Neural progenitor cell (in vitro differentiated cells): ENCODE data around the gene NLGN3. TPM values are rescaled to one million over a fixed set of nuclear protein-coding genes. Genes with fewer than 3 reads are reported as not detected.
A peak's percentile ranks its signal among the peaks of the same experiment; 100 is the strongest.

Source experiments
- DNase-seq: peaks from one replicate; pipeline ENCODE4 v3.0.0-alpha.2; 2016; ENCODE audit warnings: low spot score
- H2AFZ ChIP-seq: fragments of 200-600 bp; sonication (generic); replicated peaks from 2 replicates; pipeline ENCODE4 v1.6.1; 2016; ENCODE audit warnings: antibody characterized with exemption
- H3F3A ChIP-seq: fragments of 200-600 bp; sonication (generic); 2 replicates; pipeline ENCODE4 v1.6.1; 2016; ENCODE audit warnings: antibody characterized with exemption, low read depth
- H3K27ac ChIP-seq: fragments of 200-600 bp; sonication (generic); 2 replicates; pipeline ENCODE4 v1.5.1; 2016; ENCODE audit warnings: mild to moderate bottlenecking
- H3K27me3 ChIP-seq: fragments of 200-600 bp; sonication (generic); 2 replicates; pipeline ENCODE4 v1.6.1; 2016; ENCODE audit warnings: mild to moderate bottlenecking, moderate library complexity
- H3K36me3 ChIP-seq: fragments of 200-600 bp; sonication (generic); 2 replicates; pipeline ENCODE4 v1.5.1; 2016
- H3K4me1 ChIP-seq: fragments of 200-600 bp; sonication (generic); 2 replicates; pipeline ENCODE4 v1.6.1; 2016; ENCODE audit warnings: mixed run types
- H3K4me2 ChIP-seq: fragments of 200-600 bp; sonication (generic); 2 replicates; pipeline ENCODE4 v1.6.1; 2016
- H3K4me3 ChIP-seq: fragments of 200-600 bp; sonication (generic); 2 replicates; pipeline ENCODE4 v1.5.1; 2016
- H3K79me2 ChIP-seq: fragments of 200-600 bp; sonication (generic); 2 replicates; pipeline ENCODE4 v1.6.1; 2016; ENCODE audit warnings: low read depth
- H3K9ac ChIP-seq: fragments of 200-600 bp; sonication (generic); 2 replicates; pipeline ENCODE4 v1.6.1; 2016
- H3K9me3 ChIP-seq: fragments of 200-600 bp; sonication (generic); 2 replicates; pipeline ENCODE4 v1.5.1; 2016; ENCODE audit warnings: low read depth
- H4K20me1 ChIP-seq: fragments of 200-600 bp; sonication (generic); 2 replicates; pipeline ENCODE4 v1.6.1; 2016; ENCODE audit warnings: low read depth
- H3K27ac Mint-ChIP-seq: 3 replicates; pipeline ENCODE4 v1.8.0; 2021; ENCODE audit warnings: mixed read lengths
- H3K27me3 Mint-ChIP-seq: 2 replicates; pipeline ENCODE4 v1.8.0; 2022; ENCODE audit warnings: low read depth, mild to moderate bottlenecking, inconsistent platforms, moderate library complexity, mixed read lengths; ENCODE audit not compliant: insufficient read depth
- H3K36me3 Mint-ChIP-seq: 3 replicates; pipeline ENCODE4 v1.8.0; 2021; ENCODE audit warnings: mixed read lengths
- H3K4me1 Mint-ChIP-seq: 3 replicates; pipeline ENCODE4 v1.8.0; 2021; ENCODE audit warnings: mixed read lengths
- H3K4me3 Mint-ChIP-seq: 3 replicates; pipeline ENCODE4 v1.8.0; 2021; ENCODE audit warnings: mild to moderate bottlenecking, moderate library complexity, mixed read lengths
- H3K9me3 Mint-ChIP-seq: 3 replicates; pipeline ENCODE4 v1.8.0; 2020; ENCODE audit warnings: mixed read lengths
- CTCF ChIP-seq: fragments of 200-600 bp; sonication (generic); IDR thresholded peaks from 2 replicates; pipeline ENCODE4 v1.5.1; 2017; ENCODE audit warnings: antibody characterized with exemption, mild to moderate bottlenecking
- EZH2 ChIP-seq: fragments of 200-600 bp; sonication (generic); IDR thresholded peaks from 2 replicates; pipeline ENCODE4 v1.6.1; 2017; ENCODE audit warnings: antibody characterized with exemption, mild to moderate bottlenecking, moderate library complexity
- EZH2phosphoT487 ChIP-seq: fragments of 200-600 bp; sonication (generic); IDR thresholded peaks from 2 replicates; pipeline ENCODE4 v1.6.1; 2017; ENCODE audit warnings: antibody characterized with exemption
- total RNA-seq: library from RNA; depleted of rRNA; stranded (reverse); fragments of >200 nt; gene quantifications from 2 replicates; pipeline ENCODE4 v1.2.3, GENCODE V29; 2015; ENCODE audit warnings: low replicate concordance

NLGN3 gene
- total RNA-seq, 1 donor from 2014 or later = 10.0 TPM

DNA sequence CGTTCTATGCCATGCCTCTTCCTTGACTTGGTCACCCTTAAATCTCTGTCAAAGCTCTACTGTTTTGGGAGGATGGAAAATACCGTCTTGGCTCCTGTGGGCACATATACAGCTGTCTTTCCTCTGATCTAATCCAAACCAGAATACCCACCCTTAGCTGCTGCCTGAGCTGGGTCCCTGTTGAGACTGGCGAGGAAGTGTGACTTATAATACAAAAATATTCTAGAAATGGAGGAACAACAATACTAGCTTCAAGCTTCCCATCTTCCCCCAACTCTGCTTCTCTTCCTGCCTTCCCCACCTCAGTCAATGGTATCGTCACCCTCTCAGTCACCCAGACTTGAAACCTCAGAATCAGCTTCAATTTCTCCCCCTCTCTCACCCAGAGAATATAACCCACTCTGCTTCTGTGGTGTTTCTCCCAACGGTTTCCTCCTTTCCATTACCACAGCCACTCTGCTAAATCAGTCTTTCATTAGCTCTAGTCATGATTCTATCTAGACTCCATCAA lies 32.7 kb upstream of the NLGN3 start:
- H3K4me3 ChIP-seq = no peak overlapping the region
- H3K4me2 ChIP-seq = no peak overlapping the region
- H3F3A ChIP-seq = no peaks in the 10 kb centered on the region
- H4K20me1 ChIP-seq = no peaks in the 10 kb centered on the region
- Mint-ChIP-seq H3K4me3 (no peak overlapping the region), H3K27ac (no peak overlapping the region), H3K36me3 (no peaks in the 10 kb centered on the region), H3K27me3 (peaks cover 3% of the 10 kb centered on the region), H3K9me3 (peaks cover 8% of the 10 kb centered on the region), H3K4me1 (peaks cover 8% of the 10 kb centered on the region)
- no peak overlapping the region for H3K27ac ChIP-seq
- no peaks in the 10 kb centered on the region for H3K79me2 ChIP-seq
- H3K4me1 ChIP-seq = no peaks in the 10 kb centered on the region
- H3K9ac ChIP-seq = no peak overlapping the region
- no peaks in the 10 kb centered on the region for H3K9me3 ChIP-seq
- H3K36me3 ChIP-seq = no peaks in the 10 kb centered on the region
- no peak for DNase-seq
- H2AFZ ChIP-seq = no peak overlapping the region
- peaks cover under 1% of the 10 kb centered on the region for H3K27me3 ChIP-seq
- no peak for TF ChIP-seq EZH2
- no peak for TF ChIP-seq EZH2phosphoT487
- no peak for TF ChIP-seq CTCF

- no peak overlapping the region for H3K4me3 ChIP-seq
- H3K27me3 ChIP-seq = peaks cover 11% of the 10 kb centered on the region
- Mint-ChIP-seq H3K4me1 (no peaks in the 10 kb centered on the region), H3K27me3 (peaks cover 3% of the 10 kb centered on the region), H3K27ac (no peak overlapping the region), H3K36me3 (peaks cover 11% of the 10 kb centered on the region), H3K4me3 (no peak overlapping the region), H3K9me3 (peaks cover 5% of the 10 kb centered on the region)
- no peak for TF ChIP-seq EZH2phosphoT487
- TF ChIP-seq CTCF = no peak
- no peak for TF ChIP-seq EZH2
- no peak overlapping the region for H3K9ac ChIP-seq
- H3K79me2 ChIP-seq = peaks cover 15% of the 10 kb centered on the region
- no peaks in the 10 kb centered on the region for H4K20me1 ChIP-seq
- H2AFZ ChIP-seq = no peak overlapping the region
- no peaks in the 10 kb centered on the region for H3K36me3 ChIP-seq
- H3K4me2 ChIP-seq = no peak overlapping the region
- no peak for DNase-seq
- H3K9me3 ChIP-seq = no peaks in the 10 kb centered on the region
- H3F3A ChIP-seq = no peaks in the 10 kb centered on the region
- H3K4me1 ChIP-seq = no peaks in the 10 kb centered on the region
- no peak overlapping the region for H3K27ac ChIP-seq
These were observed 27.3 kb upstream of the NLGN3 start for GRCh38 chrX:71117358-71117757.

DNA sequence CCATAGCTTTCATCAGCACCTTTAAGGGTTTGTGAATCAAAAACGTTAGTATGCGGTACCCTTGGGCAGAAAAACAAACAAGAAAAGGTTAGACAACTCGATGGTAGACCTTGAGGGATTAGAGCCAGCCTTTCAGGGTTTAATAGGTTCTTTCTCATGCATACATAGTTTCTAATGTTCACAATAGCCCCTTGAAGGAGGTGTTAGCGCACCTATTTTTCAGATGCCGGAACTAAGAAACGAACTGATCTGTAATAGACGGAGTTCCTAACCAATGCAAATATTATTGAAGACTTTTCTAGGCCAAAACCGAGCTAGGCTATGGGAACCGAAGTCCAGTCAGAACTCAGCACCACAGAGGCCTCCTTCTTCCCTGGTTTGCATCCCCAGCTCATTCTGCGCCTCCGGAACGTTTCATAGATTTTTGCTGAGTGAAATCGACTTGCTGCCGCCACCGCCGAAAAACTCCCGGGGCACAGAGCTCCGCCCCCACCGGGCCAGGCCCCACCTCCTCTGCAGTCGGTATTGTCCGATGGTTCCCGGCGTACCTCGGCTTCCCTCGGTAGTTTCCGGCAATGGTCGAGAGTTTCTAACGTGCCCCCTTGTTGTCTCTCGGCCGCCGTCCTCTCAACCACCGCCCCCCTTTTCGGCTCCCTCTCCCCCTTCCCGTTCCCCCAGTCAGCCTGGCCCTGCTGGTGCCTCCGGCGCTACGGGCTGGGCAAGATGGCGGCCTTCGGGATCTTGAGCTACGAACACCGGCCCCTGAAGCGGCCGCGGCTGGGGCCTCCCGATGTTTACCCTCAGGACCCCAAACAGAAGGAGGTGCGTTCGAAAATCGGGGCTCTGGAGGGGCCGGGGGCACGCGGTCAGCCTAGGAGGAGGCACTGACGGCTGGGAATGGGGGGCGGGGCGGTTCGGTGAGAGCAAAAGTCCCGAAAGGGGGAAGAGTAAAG lies 26.3 kb upstream of the NLGN3 start, which contains the start of gene MED12:
Gene MED12 (plus strand): TSS at position 565 of the 953 bp plus-strand sequence. CDS start 159 bp downstream, at position 724.
- Histone ChIP-seq H3K9me3 (no peaks in the 10 kb centered on the region), H3K27ac (no peak within 1 kb of the TSS), H4K20me1 (no peaks in the 10 kb centered on the region), H3K4me2 (peak within 1 kb of the TSS; percentile 77), H3K9ac (peak within 1 kb of the TSS; percentile 91), H2AFZ (peak within 1 kb of the TSS; percentile 41), H3F3A (no peaks in the 10 kb centered on the region), H3K4me3 (peak within 1 kb of the TSS; percentile 81), H3K79me2 (peaks cover 15% of the 10 kb centered on the region), H3K4me1 (no peaks in the 10 kb centered on the region), H3K27me3 (peaks cover 11% of the 10 kb centered on the region), H3K36me3 (no peaks in the 10 kb centered on the region)
- H3K4me3 Mint-ChIP-seq = peak within 1 kb of the TSS; percentile 87
- TF ChIP-seq EZH2 = no peak
- no peak for TF ChIP-seq CTCF
- no peak for TF ChIP-seq EZH2phosphoT487
- H3K27ac Mint-ChIP-seq = no peak within 1 kb of the TSS
- peaks cover 2% of the 10 kb centered on the region for H3K27me3 Mint-ChIP-seq
- peak; percentile 92 for DNase-seq
- peaks cover 5% of the 10 kb centered on the region for H3K9me3 Mint-ChIP-seq
- H3K36me3 Mint-ChIP-seq = peaks cover 16% of the 10 kb centered on the region
- H3K4me1 Mint-ChIP-seq = no peaks in the 10 kb centered on the region
